Coronary artery (tissue), 2 donors: ENCODE data around the gene PCSK5.

Experiments used
- DNase-seq: peaks from one replicate; pipeline ENCODE4 v3.0.0-alpha.2; 2017; ENCODE audit warnings: low spot score
- H3K27ac ChIP-seq, 2 donors: fragments of 200-600 bp; sonication (generic); one replicate each; pipeline ENCODE4 v1.5.1; 2016 to 2019
- H3K4me3 ChIP-seq: fragments of 200-600 bp; sonication (generic); 2 replicates; pipeline ENCODE4 v1.5.1; 2016; ENCODE audit warnings: mild to moderate bottlenecking, moderate library complexity
- TF ChIP-seq, protein P1 (sequence below): fragments of 200-600 bp; sonication (generic); IDR thresholded peaks from one replicate; pipeline ENCODE4 v1.5.1; 2019; ENCODE audit warnings: antibody characterized with exemption

PCSK5 gene

GRCh38 chr9:75988663-75989062 lies 98.2 kb downstream of the PCSK5 start:
- H3K4me3 ChIP-seq = no peak overlapping the region
- no peak for DNase-seq
- H3K27ac ChIP-seq = no peak overlapping the region
- TF ChIP-seq, protein P1, sequence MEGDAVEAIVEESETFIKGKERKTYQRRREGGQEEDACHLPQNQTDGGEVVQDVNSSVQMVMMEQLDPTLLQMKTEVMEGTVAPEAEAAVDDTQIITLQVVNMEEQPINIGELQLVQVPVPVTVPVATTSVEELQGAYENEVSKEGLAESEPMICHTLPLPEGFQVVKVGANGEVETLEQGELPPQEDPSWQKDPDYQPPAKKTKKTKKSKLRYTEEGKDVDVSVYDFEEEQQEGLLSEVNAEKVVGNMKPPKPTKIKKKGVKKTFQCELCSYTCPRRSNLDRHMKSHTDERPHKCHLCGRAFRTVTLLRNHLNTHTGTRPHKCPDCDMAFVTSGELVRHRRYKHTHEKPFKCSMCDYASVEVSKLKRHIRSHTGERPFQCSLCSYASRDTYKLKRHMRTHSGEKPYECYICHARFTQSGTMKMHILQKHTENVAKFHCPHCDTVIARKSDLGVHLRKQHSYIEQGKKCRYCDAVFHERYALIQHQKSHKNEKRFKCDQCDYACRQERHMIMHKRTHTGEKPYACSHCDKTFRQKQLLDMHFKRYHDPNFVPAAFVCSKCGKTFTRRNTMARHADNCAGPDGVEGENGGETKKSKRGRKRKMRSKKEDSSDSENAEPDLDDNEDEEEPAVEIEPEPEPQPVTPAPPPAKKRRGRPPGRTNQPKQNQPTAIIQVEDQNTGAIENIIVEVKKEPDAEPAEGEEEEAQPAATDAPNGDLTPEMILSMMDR = no peak

DNA sequence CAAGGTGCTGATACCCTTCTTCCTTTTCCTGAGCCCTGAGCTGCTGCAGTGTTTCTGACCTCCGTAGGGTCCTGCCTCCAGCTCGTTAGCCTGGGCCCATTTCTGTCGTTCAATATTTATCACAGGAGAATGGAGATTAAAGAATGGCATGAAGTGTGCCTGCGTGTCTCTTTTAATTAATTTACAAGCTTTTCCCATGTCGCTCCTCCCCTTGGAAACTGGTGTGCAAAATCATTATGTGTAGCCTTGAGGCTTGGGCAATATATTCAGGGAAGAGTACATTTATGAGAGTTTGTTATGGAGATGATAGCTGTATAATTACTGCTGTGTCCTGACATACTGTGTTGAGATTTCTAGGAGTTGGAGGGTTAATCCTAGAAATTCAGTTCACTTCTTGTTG lies 99.7 kb downstream of the PCSK5 start:
- Histone ChIP-seq H3K27ac (no peak overlapping the region), H3K4me3 (no peak overlapping the region)
- no peak for DNase-seq
- TF ChIP-seq, protein P1 = no peak

GRCh38 chr9:75990576-75991304 lies 100.3 kb downstream of the PCSK5 start:
- TF ChIP-seq, protein P1 = no peak
- H3K27ac ChIP-seq = no peak overlapping the region
- no peak for DNase-seq
- H3K4me3 ChIP-seq = no peak overlapping the region

GRCh38 chr9:75992482-75993206 lies 102.2 kb downstream of the PCSK5 start:
- no peak overlapping the region for H3K4me3 ChIP-seq
- TF ChIP-seq, protein P1 = no peak
- DNase-seq = no peak
- H3K27ac ChIP-seq = no peak overlapping the region

DNA sequence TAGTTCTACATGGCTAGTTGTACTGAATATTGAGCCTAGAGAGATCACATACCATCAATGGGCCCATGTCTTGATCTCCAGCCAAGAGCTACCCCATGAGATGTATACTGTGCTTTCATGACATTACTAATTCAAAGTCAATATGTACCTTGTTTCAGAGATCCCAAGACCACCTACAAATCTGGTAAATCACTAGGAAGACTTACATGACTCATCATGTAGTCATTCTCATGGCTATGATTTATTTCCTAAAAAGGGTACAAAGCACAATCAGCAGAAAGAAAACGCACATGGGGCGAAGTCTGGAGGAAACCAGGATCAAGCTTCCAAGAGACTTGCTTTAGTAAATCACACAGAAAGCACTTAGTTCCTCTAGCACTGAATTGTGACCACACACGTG lies 103.0 kb downstream of the PCSK5 start:
- TF ChIP-seq, protein P1 = no peak
- no peak overlapping the region for H3K27ac ChIP-seq
- no peak overlapping the region for H3K4me3 ChIP-seq
- no peak for DNase-seq

- DNase-seq = no peak
- TF ChIP-seq, protein P1 = no peak
- Histone ChIP-seq H3K4me3 (no peak overlapping the region), H3K27ac (no peak overlapping the region)
These were observed 104.6 kb downstream of the PCSK5 start for GRCh38 chr9:75995066-75995465.

GRCh38 chr9:75996726-75997125 lies 106.3 kb downstream of the PCSK5 start:
- Histone ChIP-seq H3K27ac (no peak overlapping the region), H3K4me3 (no peak overlapping the region)
- TF ChIP-seq, protein P1 = no peak
- no peak for DNase-seq
